SK-N-SH treated with all-trans-retinoic acid at 6 μM for 48 hours (cell line): ENCODE measurements around the gene CACNA1S.

ENCODE experiments used
- ATAC-seq: fragments of 200-7000 bp; cut with Tn5 transposase; 3 replicates; pipeline ENCODE4 v1.9.1; 2020; ENCODE audit warnings: mild to moderate bottlenecking, moderate library complexity
- ARNTL ChIP-seq: fragments of 450-650 bp; formaldehyde crosslinking; IDR thresholded peaks from 2 replicates; pipeline ENCODE4 v1.5.0; 2020; ENCODE audit warnings: low read depth, mild to moderate bottlenecking, moderate library complexity, borderline replicate concordance
- BACH2 ChIP-seq: fragments of 250-450 bp; sonication (Bioruptor Pico); IDR thresholded peaks from 2 replicates; pipeline ENCODE4 v1.9.0; 2021; ENCODE audit warnings: mild to moderate bottlenecking, borderline replicate concordance
- CREB5 ChIP-seq: fragments of 250-450 bp; sonication (Bioruptor Pico); IDR thresholded peaks from 2 replicates; pipeline ENCODE4 v1.5.1; 2020; ENCODE audit warnings: low read depth, mild to moderate bottlenecking, moderate library complexity
- CSDC2 ChIP-seq: fragments of 250-450 bp; sonication (Bioruptor Pico); IDR thresholded peaks from 2 replicates; pipeline ENCODE4 v1.5.0; 2020; ENCODE audit warnings: mild to moderate bottlenecking, moderate library complexity
- GLIS3 ChIP-seq: fragments of 250-450 bp; sonication (Bioruptor Pico); IDR thresholded peaks from 2 replicates; pipeline ENCODE4 v1.5.0; 2020; ENCODE audit warnings: mild to moderate bottlenecking, moderate library complexity
- ISL1 ChIP-seq: fragments of 250-450 bp; sonication (Bioruptor Pico); IDR thresholded peaks from 2 replicates; pipeline ENCODE4 v2.1.2; 2022; ENCODE audit warnings: mild to moderate bottlenecking, moderate library complexity
- OSR1 ChIP-seq: fragments of 250-450 bp; sonication (Bioruptor Pico); IDR thresholded peaks from 2 replicates; pipeline ENCODE4 v1.8.0; 2022; ENCODE audit warnings: moderate library complexity, mild to moderate bottlenecking, inconsistent platforms
- POU6F1 ChIP-seq: fragments of 250-450 bp; sonication (Bioruptor Pico); IDR thresholded peaks from 2 replicates; pipeline ENCODE4 v1.8.0; 2021; ENCODE audit warnings: low read depth, mild to moderate bottlenecking, moderate library complexity, borderline replicate concordance
- PPARA ChIP-seq: fragments of 250-450 bp; sonication (Bioruptor Pico); IDR thresholded peaks from 2 replicates; pipeline ENCODE4 v1.5.0; 2020; ENCODE audit warnings: mild to moderate bottlenecking, borderline replicate concordance
- RARB ChIP-seq: fragments of 250-450 bp; sonication (Bioruptor Pico); IDR thresholded peaks from 2 replicates; pipeline ENCODE4 v1.8.0; 2021; ENCODE audit warnings: mild to moderate bottlenecking, moderate library complexity
- SNAI2 ChIP-seq: fragments of 250-450 bp; sonication (Bioruptor Pico); IDR thresholded peaks from 2 replicates; pipeline ENCODE4 v1.5.0; 2020; ENCODE audit warnings: mild to moderate bottlenecking, moderate library complexity
- TCF4 ChIP-seq: fragments of 250-450 bp; sonication (Bioruptor Pico); IDR thresholded peaks from 2 replicates; pipeline ENCODE4 v1.8.0; 2021; ENCODE audit warnings: mild to moderate bottlenecking, moderate library complexity, borderline replicate concordance
- TOX ChIP-seq: fragments of 250-450 bp; sonication (Bioruptor Pico); IDR thresholded peaks from 2 replicates; pipeline ENCODE4 v1.8.0; 2021; ENCODE audit warnings: mild to moderate bottlenecking, moderate library complexity, borderline replicate concordance
- ZC3H10 ChIP-seq: fragments of 250-450 bp; sonication (Bioruptor Pico); IDR thresholded peaks from 2 replicates; pipeline ENCODE4 v1.5.1; 2021; ENCODE audit warnings: mild to moderate bottlenecking, moderate library complexity
- ZFP3 ChIP-seq: fragments of 250-450 bp; sonication (Bioruptor Pico); IDR thresholded peaks from 2 replicates; pipeline ENCODE4 v1.5.0; 2020; ENCODE audit warnings: mild to moderate bottlenecking, moderate library complexity
- ZFP30 ChIP-seq: fragments of 450-650 bp; formaldehyde crosslinking; IDR thresholded peaks from 2 replicates; pipeline ENCODE4 v1.5.0; 2022; ENCODE audit warnings: mild to moderate bottlenecking, moderate library complexity
- ZNF565 ChIP-seq: fragments of 450-650 bp; formaldehyde crosslinking; conservative IDR thresholded peaks from 2 replicates; pipeline ENCODE4 v1.5.0; 2020; ENCODE audit warnings: low read depth, mild to moderate bottlenecking, moderate library complexity
- ZNF8 ChIP-seq: fragments of 450-650 bp; formaldehyde crosslinking; IDR thresholded peaks from 2 replicates; pipeline ENCODE4 v1.5.0; 2020; ENCODE audit warnings: mild to moderate bottlenecking, moderate library complexity
- TF ChIP-seq, protein P1 (sequence below): fragments of 250-450 bp; sonication (Bioruptor Pico); IDR thresholded peaks from 2 replicates; pipeline ENCODE4 v1.5.1; 2021; ENCODE audit warnings: mild to moderate bottlenecking, moderate library complexity
- TF ChIP-seq, protein P2 (sequence below): fragments of 250-450 bp; sonication (Bioruptor Pico); IDR thresholded peaks from 2 replicates; pipeline ENCODE4 v1.8.0; 2020; ENCODE audit warnings: mild to moderate bottlenecking, moderate library complexity, borderline replicate concordance
- TF ChIP-seq, protein P3 (sequence below): fragments of 250-450 bp; sonication (Bioruptor Pico); IDR thresholded peaks from 2 replicates; pipeline ENCODE4 v1.5.0; 2020; ENCODE audit warnings: mild to moderate bottlenecking, moderate library complexity

CACNA1S gene

GRCh38 chr1:200992382-200993048, 119.7 kb downstream of the CACNA1S start (continued):
- TF ChIP-seq, protein P1, sequence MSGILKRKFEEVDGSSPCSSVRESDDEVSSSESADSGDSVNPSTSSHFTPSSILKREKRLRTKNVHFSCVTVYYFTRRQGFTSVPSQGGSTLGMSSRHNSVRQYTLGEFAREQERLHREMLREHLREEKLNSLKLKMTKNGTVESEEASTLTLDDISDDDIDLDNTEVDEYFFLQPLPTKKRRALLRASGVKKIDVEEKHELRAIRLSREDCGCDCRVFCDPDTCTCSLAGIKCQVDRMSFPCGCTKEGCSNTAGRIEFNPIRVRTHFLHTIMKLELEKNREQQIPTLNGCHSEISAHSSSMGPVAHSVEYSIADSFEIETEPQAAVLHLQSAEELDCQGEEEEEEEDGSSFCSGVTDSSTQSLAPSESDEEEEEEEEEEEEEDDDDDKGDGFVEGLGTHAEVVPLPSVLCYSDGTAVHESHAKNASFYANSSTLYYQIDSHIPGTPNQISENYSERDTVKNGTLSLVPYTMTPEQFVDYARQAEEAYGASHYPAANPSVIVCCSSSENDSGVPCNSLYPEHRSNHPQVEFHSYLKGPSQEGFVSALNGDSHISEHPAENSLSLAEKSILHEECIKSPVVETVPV = no peak
- TF ChIP-seq, protein P2, sequence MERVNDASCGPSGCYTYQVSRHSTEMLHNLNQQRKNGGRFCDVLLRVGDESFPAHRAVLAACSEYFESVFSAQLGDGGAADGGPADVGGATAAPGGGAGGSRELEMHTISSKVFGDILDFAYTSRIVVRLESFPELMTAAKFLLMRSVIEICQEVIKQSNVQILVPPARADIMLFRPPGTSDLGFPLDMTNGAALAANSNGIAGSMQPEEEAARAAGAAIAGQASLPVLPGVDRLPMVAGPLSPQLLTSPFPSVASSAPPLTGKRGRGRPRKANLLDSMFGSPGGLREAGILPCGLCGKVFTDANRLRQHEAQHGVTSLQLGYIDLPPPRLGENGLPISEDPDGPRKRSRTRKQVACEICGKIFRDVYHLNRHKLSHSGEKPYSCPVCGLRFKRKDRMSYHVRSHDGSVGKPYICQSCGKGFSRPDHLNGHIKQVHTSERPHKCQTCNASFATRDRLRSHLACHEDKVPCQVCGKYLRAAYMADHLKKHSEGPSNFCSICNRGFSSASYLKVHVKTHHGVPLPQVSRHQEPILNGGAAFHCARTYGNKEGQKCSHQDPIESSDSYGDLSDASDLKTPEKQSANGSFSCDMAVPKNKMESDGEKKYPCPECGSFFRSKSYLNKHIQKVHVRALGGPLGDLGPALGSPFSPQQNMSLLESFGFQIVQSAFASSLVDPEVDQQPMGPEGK (CRISPR knock-in tag) = no peak
- TF ChIP-seq ZFP30 (CRISPR knock-in tag) = no peak
- TF ChIP-seq, all 23 proteins: peak for 0

- no peak for ATAC-seq
- TF ChIP-seq RARB (CRISPR knock-in tag) (no peak), ZNF565 (CRISPR knock-in tag) (no peak), ARNTL (CRISPR knock-in tag) (no peak), ISL1 (no peak), TCF4 (CRISPR knock-in tag) (no peak), TOX (CRISPR knock-in tag) (no peak), POU6F1 (CRISPR knock-in tag) (no peak), ZFP30 (CRISPR knock-in tag) (no peak), CREB5 (CRISPR knock-in tag) (no peak)
Measured at GRCh38 chr1:200991097-200991614, 121.1 kb downstream of the CACNA1S start.

GRCh38 chr1:200990114-200990513, 122.1 kb downstream of the CACNA1S start:
- no peak for TF ChIP-seq SNAI2 (CRISPR knock-in tag)
- TF ChIP-seq TOX (CRISPR knock-in tag) = no peak
- no peak for TF ChIP-seq ZNF565 (CRISPR knock-in tag)
- TF ChIP-seq ZNF8 (CRISPR knock-in tag) = no peak
- TF ChIP-seq BACH2 (CRISPR knock-in tag) = no peak
- TF ChIP-seq PPARA (CRISPR knock-in tag) = no peak
- no peak for TF ChIP-seq POU6F1 (CRISPR knock-in tag)
- TF ChIP-seq CREB5 (CRISPR knock-in tag) = no peak
- no peak for TF ChIP-seq TCF4 (CRISPR knock-in tag)
- TF ChIP-seq ZFP3 = no peak
- TF ChIP-seq, protein P2 (CRISPR knock-in tag) = no peak
- TF ChIP-seq GLIS3 (CRISPR knock-in tag) = no peak
- no peak for TF ChIP-seq ZC3H10 (CRISPR knock-in tag)
- TF ChIP-seq OSR1 (CRISPR knock-in tag) = no peak
- TF ChIP-seq CSDC2 = no peak
- no peak for TF ChIP-seq RARB (CRISPR knock-in tag)
- TF ChIP-seq, protein P3, sequence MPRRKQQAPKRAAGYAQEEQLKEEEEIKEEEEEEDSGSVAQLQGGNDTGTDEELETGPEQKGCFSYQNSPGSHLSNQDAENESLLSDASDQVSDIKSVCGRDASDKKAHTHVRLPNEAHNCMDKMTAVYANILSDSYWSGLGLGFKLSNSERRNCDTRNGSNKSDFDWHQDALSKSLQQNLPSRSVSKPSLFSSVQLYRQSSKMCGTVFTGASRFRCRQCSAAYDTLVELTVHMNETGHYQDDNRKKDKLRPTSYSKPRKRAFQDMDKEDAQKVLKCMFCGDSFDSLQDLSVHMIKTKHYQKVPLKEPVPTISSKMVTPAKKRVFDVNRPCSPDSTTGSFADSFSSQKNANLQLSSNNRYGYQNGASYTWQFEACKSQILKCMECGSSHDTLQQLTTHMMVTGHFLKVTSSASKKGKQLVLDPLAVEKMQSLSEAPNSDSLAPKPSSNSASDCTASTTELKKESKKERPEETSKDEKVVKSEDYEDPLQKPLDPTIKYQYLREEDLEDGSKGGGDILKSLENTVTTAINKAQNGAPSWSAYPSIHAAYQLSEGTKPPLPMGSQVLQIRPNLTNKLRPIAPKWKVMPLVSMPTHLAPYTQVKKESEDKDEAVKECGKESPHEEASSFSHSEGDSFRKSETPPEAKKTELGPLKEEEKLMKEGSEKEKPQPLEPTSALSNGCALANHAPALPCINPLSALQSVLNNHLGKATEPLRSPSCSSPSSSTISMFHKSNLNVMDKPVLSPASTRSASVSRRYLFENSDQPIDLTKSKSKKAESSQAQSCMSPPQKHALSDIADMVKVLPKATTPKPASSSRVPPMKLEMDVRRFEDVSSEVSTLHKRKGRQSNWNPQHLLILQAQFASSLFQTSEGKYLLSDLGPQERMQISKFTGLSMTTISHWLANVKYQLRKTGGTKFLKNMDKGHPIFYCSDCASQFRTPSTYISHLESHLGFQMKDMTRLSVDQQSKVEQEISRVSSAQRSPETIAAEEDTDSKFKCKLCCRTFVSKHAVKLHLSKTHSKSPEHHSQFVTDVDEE = no peak
- no peak for TF ChIP-seq ISL1
- TF ChIP-seq ARNTL (CRISPR knock-in tag) = no peak
- ATAC-seq = no peak
